SU-DHL-6 (cell line): ENCODE data around the gene COPS9.

Experiments
- H2AFZ ChIP-seq: fragments of 200-600 bp; sonication (generic); 2 replicates; pipeline ENCODE4 v1.6.1; 2014; ENCODE audit warnings: low read depth, mild to moderate bottlenecking, moderate library complexity, mixed read lengths, antibody characterized with exemption, low read length; ENCODE audit not compliant: severe bottlenecking
- H3F3A ChIP-seq: fragments of 200-600 bp; shearing (Covaris generic); 2 replicates; pipeline ENCODE4 v1.6.0; 2016; ENCODE audit warnings: antibody characterized with exemption, mild to moderate bottlenecking; ENCODE audit not compliant: insufficient read depth
- H3K27ac ChIP-seq: fragments of 200-600 bp; sonication (generic); 2 replicates; pipeline ENCODE4 v1.5.1; 2016; ENCODE audit warnings: low read depth, mild to moderate bottlenecking, low read length, moderate library complexity, mixed read lengths
- H3K27me3 ChIP-seq: fragments of 200-600 bp; sonication (generic), shearing (Covaris generic); 2 replicates; pipeline ENCODE4 v1.6.0; 2014; ENCODE audit warnings: mild to moderate bottlenecking, low read length
- H3K36me3 ChIP-seq: fragments of 200-600 bp; sonication (generic); 2 replicates; pipeline ENCODE4 v1.6.1; 2014; ENCODE audit warnings: mild to moderate bottlenecking, low read length, mixed read lengths
- H3K4me2 ChIP-seq: fragments of 300-600, 200-600 bp; shearing (Covaris generic), sonication (generic); 2 replicates; pipeline ENCODE4 v1.6.0; 2014; ENCODE audit warnings: low read length, low read depth, mild to moderate bottlenecking; ENCODE audit not compliant: poor library complexity, severe bottlenecking
- H3K4me3 ChIP-seq: fragments of 200-600 bp; sonication (generic); 2 replicates; pipeline ENCODE4 v1.5.1; 2014; ENCODE audit warnings: antibody characterized with exemption, low read length, mild to moderate bottlenecking, mixed read lengths; ENCODE audit not compliant: insufficient read depth, poor library complexity, severe bottlenecking
- H3K79me2 ChIP-seq: fragments of 200-600 bp; sonication (generic); 2 replicates; pipeline ENCODE4 v1.6.1; 2014; ENCODE audit warnings: mild to moderate bottlenecking, low read length, moderate library complexity; ENCODE audit not compliant: insufficient read depth
- H3K9ac ChIP-seq: fragments of 200-600 bp; sonication (generic); 2 replicates; pipeline ENCODE4 v1.7.0; 2014; ENCODE audit warnings: mild to moderate bottlenecking, low read length
- H3K9me2 ChIP-seq: fragments of 200-600 bp; sonication (generic); replicated peaks from 2 replicates; pipeline ENCODE4 v1.6.1; 2014; ENCODE audit warnings: low read length; ENCODE audit not compliant: insufficient read depth
- H3K9me3 ChIP-seq: fragments of 200-600 bp; sonication (generic); 2 replicates; pipeline ENCODE4 v1.6.1; 2014; ENCODE audit warnings: low read length, mixed read lengths; ENCODE audit not compliant: insufficient read depth
- H4K20me1 ChIP-seq: fragments of 200-600 bp; sonication (generic); 2 replicates; pipeline ENCODE4 v1.6.1; 2014; ENCODE audit warnings: low read depth, mild to moderate bottlenecking, antibody characterized with exemption, low read length, moderate library complexity, mixed read lengths
- CTCF ChIP-seq: fragments of 200-600 bp; sonication (generic); IDR thresholded peaks from one replicate; pipeline ENCODE4 v1.5.1; 2017; ENCODE audit warnings: antibody characterized with exemption, mild to moderate bottlenecking, low read length, moderate library complexity; ENCODE audit not compliant: insufficient read depth, poor library complexity, severe bottlenecking
- EZH2phosphoT487 ChIP-seq: fragments of 200-600 bp; sonication (generic), shearing (Covaris generic); conservative IDR thresholded peaks from 2 replicates; pipeline ENCODE4 v1.6.1; 2018; ENCODE audit warnings: mild to moderate bottlenecking, antibody characterized with exemption, low read length, moderate library complexity, mixed read lengths

COPS9 gene

GRCh38 chr2:240162531-240162930, 26.4 kb upstream of the COPS9 start:
- no peak overlapping the region for H3K4me2 ChIP-seq

DNA sequence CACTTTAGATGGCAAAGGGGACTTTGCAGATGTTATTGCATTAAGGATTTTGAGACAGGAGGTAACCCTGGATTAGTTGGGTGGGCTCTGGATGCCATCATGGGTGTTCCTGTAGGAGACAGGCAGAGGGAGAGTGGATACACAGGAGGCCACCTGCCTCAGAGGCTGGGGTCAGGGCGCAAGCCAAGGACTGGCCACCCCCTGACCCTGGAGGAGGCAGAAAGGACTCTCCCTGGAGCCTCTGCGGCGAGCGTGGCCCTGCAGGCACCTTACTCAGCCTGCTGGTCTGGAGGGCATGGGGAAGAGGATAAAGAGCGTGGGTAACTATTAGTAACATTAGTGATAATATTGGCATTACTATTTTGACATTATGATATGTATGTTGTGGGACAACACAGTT, 25.9 kb upstream of the COPS9 start:
- H3K27ac ChIP-seq, result no peak overlapping the region
- H3K9me3 ChIP-seq, result no peaks in the 10 kb centered on the region
- TF ChIP-seq EZH2phosphoT487 (no peak), CTCF (no peak)
- H3K79me2 ChIP-seq, result no peaks in the 10 kb centered on the region
- H3K4me3 ChIP-seq, result no peak overlapping the region
- no peaks in the 10 kb centered on the region for H3K27me3 ChIP-seq
- H3K36me3 ChIP-seq, result no peaks in the 10 kb centered on the region
- H3K9ac ChIP-seq, result no peak overlapping the region
- H2AFZ ChIP-seq, result no peak overlapping the region
- H3K9me2 ChIP-seq, result no peaks in the 10 kb centered on the region
- H3F3A ChIP-seq, result no peaks in the 10 kb centered on the region
- no peaks in the 10 kb centered on the region for H4K20me1 ChIP-seq
- H3K4me2 ChIP-seq, result no peak overlapping the region

More at GRCh38 chr2:240162531-240162930, 26.4 kb upstream of the COPS9 start:
- Histone ChIP-seq H3K27ac (no peak overlapping the region), H4K20me1 (no peaks in the 10 kb centered on the region), H3F3A (no peaks in the 10 kb centered on the region), H3K9me2 (no peaks in the 10 kb centered on the region), H2AFZ (no peak overlapping the region), H3K9ac (no peak overlapping the region), H3K9me3 (no peaks in the 10 kb centered on the region), H3K4me3 (no peak overlapping the region), H3K79me2 (no peaks in the 10 kb centered on the region), H3K27me3 (no peaks in the 10 kb centered on the region), H3K36me3 (no peaks in the 10 kb centered on the region)
- TF ChIP-seq CTCF (no peak), EZH2phosphoT487 (no peak)

DNA sequence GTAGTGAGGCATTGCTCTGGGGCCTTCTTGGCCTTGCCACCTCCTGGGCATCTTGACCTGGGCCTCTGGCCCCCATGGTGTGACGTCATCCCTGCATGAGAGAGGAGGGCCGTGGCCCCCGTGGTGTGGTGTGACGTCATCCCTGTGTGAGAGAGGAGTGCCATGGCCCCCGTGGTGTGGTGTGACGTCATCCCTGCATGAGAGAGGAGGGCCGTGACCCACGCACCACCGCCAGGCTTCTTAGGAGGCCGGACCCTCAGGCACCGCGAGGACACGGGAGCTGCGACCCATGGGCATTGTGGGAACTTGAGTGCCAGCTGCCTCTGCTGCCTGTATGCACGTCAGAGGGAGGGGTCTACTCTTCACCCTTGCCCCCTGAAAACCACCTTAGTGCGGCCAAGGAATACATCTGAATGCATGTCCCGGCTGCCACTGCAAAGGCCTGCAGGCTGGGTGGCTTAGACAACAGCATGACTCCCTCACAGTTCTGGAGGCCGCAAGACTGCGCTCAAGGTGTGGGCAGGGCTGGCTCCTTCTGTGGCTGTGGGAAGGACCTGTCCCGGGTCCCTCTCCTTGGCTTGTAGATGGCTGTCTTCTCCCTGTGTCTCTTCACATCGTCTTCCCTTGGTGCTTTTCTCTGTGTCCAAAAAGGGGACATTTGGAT, 25.1 kb upstream of the COPS9 start:
- Histone ChIP-seq H3K79me2 (no peaks in the 10 kb centered on the region), H3K4me3 (no peak overlapping the region), H3K9me3 (no peaks in the 10 kb centered on the region), H3K36me3 (no peaks in the 10 kb centered on the region), H3F3A (no peaks in the 10 kb centered on the region), H3K9ac (no peak overlapping the region), H3K9me2 (no peaks in the 10 kb centered on the region), H3K4me2 (no peak overlapping the region), H2AFZ (no peak overlapping the region), H3K27me3 (no peaks in the 10 kb centered on the region), H3K27ac (no peak overlapping the region), H4K20me1 (no peaks in the 10 kb centered on the region)
- TF ChIP-seq EZH2phosphoT487, result no peak

- no peaks in the 10 kb centered on the region for H4K20me1 ChIP-seq
- H3K9me2 ChIP-seq, result no peaks in the 10 kb centered on the region
- TF ChIP-seq EZH2phosphoT487 (no peak), CTCF (no peak)
Observed at GRCh38 chr2:240160291-240161086, 24.4 kb upstream of the COPS9 start.

More at GRCh38 chr2:240160291-240161086, 24.4 kb upstream of the COPS9 start:
- Histone ChIP-seq H3K79me2 (no peaks in the 10 kb centered on the region), H3K9ac (no peak overlapping the region), H3K4me2 (no peak overlapping the region), H3K36me3 (no peaks in the 10 kb centered on the region), H3F3A (no peaks in the 10 kb centered on the region), H3K4me3 (no peak overlapping the region), H3K27me3 (no peaks in the 10 kb centered on the region), H3K9me3 (no peaks in the 10 kb centered on the region), H3K27ac (no peak overlapping the region), H2AFZ (no peak overlapping the region)
